Inflammatory macrophage treated with lipopolysaccharide for 1 hour (primary cell): ENCODE data around the gene PAK1.
"Not testable (repeated sequence)": the region's sequence is repeated elsewhere in the genome, so short reads cannot be mapped to it uniquely, and the experiment has no call there.

Experiments
- DNase-seq, 2 donors: peaks; one replicate each; pipeline ENCODE4 v3.0.0-alpha.2; 2020 to 2022

PAK1 gene

DNA sequence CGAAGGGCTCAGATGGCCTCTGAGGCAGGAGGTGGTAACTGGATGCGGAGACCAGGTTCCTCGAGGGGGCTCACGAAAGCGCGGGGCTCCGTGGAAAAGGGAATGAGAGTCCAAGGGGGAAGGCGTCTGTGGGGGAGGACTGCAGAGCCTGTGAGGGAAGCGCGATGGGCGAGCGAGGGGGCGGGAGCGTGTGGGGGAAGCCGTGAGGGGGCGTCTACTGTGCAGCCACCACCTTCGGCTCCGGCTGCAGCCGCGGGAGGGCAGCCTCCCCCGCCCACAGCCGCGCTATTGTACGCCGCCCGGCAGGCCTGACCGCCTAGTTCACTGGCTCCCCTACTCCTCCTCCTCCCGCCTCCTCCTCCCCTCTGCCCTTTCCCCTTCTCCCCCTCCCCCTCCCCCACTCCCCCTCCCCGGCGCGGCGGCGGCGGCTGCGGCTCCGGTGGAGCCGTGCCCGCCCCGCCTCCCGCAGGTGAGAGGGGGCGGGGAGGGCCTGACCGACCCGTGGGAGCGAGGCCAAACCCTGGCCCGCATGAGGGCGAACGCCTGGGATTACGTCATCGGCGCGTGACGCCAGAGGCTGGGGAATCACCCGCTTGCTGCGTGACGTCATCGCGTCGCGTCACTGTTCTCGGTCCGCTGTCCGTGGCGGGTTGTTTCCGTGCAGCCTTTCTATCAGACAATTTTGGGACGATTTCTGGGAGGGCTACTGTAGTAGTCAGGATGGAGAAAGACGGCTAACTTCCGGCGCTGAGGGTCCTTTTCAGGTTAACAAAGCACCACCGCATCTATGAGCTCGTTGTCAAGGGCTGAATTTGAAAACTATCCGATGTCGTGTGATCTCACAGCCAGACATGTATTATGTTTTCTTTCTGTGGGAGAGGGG, at the start of gene PAK1:
Gene PAK1 (minus strand): TSS at position 294 of the 883 bp plus-strand sequence. CDS start 81,574 bp downstream, outside the sequence.
- DNase-seq: peak; percentile 85 to 94

DNA sequence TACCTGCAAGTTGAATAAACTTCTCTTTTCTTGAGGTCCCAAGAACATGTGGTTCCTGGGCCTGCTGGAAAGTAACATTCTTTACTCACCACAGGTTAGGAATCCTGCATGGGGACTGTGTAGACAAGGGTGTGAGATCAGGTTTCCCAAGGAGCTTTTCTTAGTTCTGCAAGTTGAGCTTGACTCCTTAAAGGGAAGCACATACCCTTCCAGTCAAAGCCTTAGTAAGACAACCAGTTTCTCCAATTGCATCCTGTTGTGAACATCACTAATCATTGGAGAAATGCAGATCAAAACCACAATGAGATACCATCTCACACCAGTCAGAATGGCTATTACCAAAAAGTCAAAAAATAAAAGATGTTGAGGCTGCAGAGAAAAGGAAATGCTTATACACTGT, 48.3 kb upstream of the PAK1 start:
- DNase-seq: no peak

DNA sequence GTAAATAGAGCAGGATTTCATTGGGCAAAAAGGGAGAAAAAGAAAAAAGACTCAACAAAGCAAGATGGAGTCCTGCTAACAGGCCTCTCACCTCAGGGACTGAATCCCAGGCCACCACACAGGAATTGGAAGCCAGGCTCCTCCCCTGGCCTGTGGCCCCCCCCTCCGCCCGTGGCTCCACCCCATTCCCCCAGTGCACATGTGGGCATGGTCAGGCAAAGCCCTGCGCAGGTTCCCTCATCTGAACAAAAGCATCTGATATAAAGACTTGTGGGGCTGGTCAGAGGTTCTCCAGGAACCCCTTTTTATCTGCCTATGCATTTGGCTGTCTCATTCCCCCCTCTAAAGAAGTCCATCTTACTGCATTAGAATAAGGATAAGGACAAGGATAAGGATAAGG, 46.0 kb upstream of the PAK1 start:
- no peak for DNase-seq

DNA sequence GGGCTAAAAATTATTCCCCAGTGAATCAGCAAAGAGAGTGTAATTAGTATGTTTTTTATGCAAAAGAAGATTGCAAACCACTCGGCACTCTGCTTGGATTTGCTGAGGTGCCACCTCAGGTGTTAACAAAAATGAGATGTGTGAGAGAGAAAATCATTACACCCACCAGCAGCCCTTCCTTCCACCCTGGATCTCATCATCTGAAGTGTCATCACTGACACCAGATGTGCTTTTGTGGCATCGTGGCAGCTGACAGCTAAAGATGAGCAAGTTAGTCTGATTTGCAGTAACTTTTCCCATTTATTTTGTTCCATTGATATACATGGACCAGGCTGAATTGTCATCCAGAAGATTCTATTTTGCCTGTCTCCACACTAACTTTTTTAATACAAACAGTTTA, 44.6 kb upstream of the PAK1 start:
- no peak for DNase-seq

DNA sequence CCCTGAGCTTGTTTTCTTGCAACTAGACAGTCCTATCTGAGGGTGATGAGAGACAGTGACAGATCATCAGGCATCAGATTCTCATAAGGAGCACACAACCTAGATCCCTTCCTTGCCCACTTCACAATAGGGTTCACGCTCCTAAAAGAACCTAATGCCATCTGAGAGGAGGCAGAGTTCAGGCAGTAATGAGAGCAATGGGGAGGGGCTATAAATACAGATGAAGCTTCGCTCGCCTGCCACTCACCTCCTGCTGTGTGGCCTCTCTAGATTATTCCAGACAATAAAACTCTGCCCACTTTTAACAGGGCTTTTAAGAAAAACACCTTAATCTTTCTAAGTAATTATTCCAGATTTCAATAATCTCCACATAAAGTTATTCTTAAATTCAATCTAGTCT, 43.9 kb upstream of the PAK1 start:
- DNase-seq: no peak

DNA sequence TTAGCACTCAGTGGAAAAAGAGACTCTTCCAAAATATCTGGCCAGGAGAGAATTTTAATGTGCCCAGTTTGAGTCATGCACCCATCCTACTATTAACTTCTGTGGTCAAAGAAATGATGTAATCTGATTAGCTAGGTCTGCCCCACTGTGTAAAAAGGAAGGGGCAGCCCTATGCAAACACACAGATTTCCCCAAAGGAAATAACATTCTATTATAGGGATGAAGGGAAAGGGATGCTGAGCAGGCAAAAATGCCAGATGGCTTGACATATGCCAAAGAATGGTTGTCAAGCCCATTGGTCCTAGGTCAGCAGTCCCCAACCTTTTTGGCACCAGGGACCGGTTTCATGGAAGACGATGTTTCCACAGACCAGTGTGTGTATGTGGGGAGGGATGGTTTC, 43.3 kb upstream of the PAK1 start:
- peak in 1 of 2 donors; percentile 3 for DNase-seq

DNA sequence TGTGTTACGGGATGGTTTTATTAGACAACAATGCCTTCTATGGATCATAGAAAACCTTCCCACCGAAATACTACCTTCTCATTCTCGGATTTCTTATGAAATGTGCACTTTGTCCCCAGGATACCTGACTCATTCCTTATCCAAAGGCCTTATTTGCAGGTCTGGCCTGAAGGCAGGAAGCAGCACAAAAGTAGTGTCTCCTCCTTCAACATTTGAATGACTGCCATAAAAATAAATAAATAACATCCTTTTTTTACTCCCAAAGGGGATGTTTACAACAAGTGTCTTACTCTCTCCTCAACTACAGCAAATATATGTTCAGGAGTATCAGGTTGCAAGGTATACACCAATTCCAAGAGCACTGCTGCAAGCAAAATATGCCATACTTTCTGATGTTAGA, 41.6 kb upstream of the PAK1 start:
- DNase-seq: no peak

DNA sequence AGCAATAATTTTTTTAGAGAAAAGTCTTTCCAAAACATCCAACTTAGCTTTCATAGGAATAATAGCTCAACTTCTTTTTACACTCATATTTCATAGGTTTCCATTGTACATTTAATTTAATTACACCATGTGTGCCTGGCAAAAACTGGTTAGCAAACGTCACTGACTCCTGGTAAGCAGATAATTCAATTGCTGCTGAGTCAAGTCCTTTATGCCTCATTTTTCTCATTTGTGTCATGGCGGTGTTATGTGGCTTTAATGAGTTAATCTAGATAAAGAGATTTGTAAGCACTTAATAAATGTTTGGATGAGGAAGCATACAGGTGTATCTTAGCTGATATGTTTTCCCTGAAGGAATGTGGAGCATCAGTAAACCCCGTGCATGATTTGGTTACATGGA, 41.2 kb upstream of the PAK1 start:
- DNase-seq: no peak

DNA sequence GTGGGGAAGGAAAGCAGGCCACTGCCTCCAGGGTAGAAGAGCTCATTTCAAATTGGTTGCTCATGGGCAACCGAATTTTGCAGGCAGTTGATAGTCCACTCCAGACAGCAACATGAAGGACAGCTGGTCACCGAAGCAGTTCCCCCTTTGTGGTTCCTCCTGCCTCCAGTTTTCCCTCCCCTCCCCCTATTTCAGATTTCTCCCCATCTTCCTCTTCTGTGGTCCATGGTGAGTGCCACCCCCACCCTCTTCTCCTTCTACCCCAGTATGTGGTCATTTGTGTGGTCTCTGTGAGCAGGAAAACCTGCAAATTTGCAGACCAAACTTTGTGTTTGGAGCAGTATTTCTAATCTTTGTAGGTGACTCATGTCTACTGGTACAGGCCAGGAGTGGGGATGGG, 38.2 kb upstream of the PAK1 start:
- DNase-seq: peak; percentile 28 to 54

DNA sequence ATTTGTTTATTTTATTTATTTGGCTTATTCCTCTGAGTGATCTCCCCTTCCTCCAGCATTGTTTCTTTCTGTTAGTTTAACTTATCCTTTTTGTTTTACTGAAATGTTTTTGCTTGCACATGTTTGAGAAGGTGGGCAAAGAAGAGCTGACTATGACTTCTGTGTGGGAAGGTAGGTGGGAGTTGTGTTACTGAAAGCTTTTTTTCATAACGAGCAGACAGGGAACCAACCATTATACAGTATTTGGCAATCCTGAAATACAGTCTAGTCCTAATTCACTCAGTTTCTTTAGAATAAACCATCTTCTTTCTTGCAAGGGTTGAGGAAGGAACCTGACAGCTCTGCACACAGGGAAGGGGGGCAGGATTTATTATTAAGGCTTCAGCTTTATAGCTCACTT, 37.0 kb upstream of the PAK1 start:
- DNase-seq: peak; percentile 18 to 30

DNA sequence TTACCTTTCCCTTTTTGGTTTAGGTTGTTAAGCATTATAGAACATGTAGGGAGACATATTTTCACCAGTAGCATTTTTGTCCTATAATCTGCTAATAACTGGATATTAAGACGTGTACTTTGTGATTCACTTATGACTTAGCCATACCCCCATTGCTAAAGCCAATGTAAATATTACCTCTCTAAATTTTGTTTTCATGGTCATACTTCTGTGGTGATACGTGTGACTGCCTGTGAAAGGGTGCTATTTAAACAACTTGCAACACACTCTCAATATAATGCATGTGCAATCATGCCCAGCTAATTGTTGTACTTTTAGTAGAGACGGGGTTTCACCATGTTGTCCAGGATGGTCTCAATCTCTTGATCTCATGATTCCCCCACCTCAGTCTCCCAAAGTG, 36.2 kb upstream of the PAK1 start:
- DNase-seq: no peak

DNA sequence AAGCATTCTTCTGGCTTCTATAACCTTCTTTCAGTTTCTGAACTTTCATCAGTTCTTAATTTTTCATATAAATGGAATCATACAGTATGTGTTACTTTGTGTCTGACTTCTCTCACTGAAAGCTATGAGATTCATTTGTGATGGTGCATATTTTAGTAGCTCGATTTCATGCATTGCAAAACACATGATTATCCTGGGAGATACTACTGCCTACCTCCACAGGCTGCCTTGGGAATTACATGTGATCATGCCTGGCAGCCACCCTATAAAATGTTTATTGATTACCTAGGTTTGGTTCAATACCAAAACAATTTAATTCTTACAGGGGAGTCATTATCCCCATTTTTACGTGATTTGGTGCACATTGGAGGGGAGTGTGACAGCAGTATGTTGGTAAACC, 34.1 kb upstream of the PAK1 start:
- no peak for DNase-seq

DNA sequence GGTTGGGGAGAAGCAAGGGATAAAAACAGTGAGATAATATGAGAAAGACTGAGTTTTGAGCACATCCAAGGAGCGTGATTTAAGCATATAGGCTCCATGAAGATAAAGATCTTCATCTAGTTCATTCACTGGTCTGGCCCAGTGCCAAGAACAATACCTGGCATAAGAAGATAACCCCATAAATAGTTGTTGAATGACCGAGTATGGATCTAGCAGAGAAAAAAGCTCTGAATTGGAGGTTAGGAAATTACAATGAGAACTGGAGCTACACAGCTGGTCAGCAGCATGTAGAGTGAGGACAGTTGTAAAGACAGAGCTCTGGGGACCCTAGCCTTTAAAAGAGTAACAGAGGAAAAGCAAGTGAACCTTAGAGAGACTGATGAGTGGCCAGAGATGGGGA, 33.0 kb upstream of the PAK1 start:
- no peak for DNase-seq

DNA sequence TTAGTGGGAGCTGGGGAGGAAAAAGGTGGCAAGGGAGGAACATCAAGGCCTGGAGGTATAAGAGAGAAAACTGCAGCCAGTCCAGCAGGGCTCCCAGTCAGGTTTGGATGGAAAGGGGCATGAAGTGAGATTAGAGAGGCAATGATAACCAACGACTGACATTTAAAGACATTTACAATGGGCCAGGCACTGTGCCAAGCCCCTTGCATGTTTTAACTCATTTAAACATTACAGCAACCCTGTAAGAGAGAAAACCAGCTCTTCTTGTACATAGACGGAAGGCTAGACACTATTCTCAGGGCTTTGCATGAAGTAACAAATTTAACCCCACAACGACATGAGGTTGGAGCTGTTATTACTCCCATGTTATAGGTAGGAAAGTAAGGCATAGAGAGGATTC, 32.1 kb upstream of the PAK1 start:
- DNase-seq: no peak

DNA sequence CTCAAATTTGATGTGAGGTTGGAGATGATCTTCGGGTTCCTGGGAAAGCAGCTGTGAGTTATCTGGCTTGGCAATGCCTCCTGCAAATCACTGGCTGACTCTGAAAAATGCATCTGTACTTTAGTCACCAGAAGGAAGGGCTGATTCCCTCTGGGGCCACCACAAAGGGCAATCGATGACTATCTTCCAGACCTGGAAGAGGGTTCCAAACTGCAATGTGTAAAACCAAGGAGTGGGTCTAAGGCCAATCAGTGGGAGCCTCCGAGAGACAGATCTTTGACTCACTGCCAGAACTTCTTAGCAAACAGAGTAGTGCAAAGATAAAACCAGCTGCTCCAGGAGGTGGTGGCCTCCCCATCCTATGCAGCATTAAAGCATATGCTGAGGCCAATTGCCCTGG, 29.1 kb upstream of the PAK1 start:
- no peak for DNase-seq

DNA sequence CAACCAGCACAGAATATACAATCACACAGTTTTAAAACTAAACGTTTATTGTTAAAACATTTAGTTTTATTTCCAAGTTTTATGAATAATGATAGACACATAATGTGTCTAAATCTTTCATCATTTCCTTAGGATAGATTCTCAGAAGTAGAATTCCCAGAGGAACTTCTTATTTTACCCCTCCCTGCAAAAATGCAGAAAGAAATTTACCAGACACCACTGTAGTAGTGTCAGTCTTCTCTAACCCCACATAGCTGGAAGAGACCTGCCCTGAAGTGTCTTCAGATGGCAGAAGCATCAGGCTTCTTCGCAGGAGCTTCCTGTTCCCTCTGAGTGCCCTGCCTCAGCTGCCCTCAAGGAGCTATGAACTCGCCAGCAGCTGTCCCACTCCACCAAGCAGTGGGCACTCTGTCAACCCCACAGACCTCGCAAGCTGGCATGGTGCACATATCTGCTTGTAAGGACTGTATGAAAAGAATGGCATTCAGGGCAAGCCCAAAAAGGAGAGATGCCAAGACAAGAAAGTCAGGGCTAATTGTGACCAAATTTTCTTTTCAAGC, 28.5 kb upstream of the PAK1 start:
- no peak for DNase-seq

DNA sequence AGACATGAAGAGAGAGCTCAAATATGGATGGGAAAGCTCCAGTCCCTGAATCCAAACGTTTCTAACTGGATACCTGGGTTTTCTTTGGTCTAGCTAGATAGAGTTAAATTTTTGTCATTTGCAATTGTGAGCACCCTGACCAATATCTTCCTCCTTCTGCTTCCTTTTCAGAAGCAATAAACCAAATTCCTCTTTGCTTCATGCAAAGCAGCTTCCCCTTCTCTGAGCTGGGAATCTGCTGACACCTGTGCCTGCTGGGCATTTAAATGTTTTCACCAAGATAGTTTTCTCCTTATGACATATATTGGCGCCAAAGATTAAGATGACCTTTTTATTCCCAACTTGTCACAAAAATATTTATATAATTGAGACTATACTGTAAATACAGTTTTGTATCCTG, 27.9 kb upstream of the PAK1 start:
- peak; percentile 33 to 51 for DNase-seq

DNA sequence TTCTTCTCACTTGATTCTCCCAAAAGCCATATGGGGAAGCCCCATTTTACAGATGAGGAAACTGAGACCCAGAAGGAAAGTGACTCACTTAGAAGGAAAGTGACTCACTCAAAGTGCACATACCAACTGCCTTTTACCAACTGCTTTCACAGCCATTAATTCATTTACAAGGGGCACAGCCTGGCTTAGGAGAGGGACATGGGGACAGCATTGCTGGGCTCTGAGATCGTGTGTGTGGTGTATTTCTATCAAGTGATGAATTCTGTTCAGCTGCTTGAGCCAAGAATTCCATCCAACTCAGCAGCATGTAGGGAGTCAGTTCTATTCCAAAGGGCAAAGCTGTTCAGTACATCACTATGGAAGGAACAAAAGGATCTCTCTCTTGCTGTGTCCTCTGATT, 23.5 kb upstream of the PAK1 start:
- DNase-seq: peak in 1 of 2 donors; percentile 23

DNA sequence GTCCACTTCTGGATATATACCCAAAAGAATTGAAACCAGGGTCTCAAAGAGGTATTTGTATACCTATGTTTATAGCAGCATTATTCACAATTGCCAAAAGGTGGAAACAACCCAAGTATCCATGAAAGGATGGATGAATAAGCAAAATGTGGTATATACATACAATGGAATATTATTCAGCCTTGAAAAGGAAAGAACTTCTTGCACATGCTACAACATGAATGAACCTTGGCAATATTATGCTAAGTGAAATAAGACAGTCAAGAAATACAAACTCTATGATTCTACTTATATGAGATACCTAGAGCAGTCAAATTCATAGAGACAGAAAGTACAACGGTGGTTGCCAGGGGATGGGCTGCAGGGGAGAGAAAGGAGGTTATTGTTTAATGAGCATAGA, 21.6 kb upstream of the PAK1 start:
- no peak for DNase-seq

DNA sequence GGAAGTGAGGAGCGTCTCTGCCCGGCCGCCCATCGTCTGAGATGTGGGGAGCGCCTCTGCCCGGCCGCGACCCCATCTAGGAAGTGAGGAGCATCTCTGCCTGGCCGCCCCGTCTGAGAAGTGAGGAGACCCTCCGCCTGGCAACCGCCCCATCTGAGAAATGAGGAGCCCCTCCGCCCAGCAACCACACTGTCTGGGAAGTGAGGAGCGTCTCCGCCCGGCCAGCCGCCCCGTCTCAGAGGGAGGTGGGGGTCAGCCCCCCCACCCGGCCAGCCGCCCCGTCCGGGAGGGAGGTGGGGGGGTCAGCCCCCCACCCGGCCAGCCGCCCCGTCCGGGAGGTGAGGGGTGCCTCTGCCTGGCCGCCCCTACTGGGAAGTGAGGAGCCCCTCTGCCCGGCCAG, 16.1 kb upstream of the PAK1 start:
- DNase-seq: not testable (repeated sequence)

DNA sequence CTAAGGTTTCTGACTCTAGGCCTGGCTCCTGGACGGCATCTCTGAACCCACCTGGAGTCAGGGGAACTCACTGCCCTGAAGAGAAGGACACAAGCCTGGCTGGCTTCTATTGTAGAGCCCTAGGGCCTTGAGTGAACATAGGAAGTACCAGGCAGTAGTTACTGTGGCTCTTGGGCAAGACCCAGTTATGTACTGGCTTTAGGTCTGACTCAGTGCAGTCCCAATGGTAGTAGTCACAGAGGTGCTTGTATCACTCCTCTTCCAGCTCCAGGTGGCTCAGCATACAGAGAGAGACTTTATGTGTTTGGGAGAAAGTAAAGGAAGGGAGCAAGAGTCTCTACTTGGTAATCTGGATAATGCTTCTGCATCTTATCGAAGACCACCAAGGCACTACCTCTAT, 13.9 kb upstream of the PAK1 start:
- DNase-seq: no peak

DNA sequence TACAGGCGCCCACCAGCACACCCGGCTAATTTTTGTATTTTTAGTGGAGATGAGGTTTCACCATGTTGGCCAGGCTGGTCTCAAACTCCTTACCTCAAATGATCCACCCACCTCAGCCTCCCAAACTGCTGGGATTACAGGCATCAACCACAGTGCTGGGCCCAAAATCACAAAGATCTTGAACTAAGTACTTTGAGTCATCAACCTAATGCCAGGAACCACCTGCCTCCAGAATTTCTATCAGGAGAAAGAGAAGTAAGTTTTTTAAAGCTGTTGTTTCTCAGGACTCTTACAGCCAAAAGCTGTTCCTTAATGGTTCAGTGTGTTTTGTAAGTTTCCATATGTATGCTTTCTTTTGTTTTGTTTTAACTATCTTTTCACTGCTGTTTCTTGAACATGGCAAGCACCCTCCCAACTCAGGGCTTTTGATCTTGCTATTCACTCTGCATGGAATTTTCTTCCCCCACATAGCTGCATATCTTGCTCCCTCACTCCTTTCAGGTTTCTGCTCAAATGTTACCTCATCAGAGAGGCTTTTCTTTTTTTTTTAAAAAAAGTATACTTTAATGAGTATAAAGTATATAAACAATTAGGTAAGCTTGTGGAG, 6.0 kb upstream of the PAK1 start:
- no peak for DNase-seq

DNA sequence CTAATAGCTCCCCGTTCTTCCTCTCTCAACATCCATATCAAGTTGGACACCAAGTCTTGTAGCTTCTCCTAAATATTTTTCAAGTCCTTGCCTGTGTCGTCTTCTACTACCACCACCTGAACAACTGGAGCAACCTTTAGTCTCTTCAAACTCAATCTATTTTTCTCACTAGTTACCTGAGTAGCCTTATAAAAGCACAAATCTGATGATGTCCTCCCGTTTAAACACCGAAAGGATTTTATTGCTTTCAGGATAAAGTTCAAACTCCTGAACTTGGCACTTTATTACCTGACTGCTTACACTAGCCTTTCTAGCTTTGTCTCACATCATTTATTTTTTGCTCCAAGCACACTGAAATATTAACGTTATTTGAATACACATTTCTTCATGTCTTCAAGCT, 1.3 kb upstream of the PAK1 start:
- DNase-seq: no peak

DNA sequence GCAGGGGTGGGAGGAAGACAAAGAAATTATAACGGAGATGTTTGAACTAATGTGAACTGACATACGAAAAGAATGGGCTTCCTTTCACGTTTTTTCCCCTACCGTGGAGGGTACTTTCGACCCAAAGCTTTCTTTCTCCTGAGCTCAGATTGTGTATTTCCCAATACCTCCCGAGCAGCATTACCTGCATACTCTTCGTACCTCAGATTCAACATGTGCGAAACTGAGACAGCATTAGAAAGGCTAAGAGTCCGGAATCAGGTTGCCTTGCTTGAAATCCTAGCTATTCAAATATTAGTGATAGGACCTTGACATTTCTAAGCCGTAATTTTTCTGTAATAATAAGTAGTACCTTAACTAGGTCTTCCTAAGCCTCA, 778 bp upstream of the PAK1 start:
- DNase-seq: no peak
